Measurements from ENCODE around the gene DPEP2. TPM values are rescaled to one million over a fixed set of nuclear protein-coding genes. Genes with fewer than 3 reads are reported as not detected.

Gene DPEP2
- total and polyA plus RNA-seq, 2 of the 4 experiments (the other 2 are of a cell fraction), result not detected

GRCh38 chr16:68022728-68023537 lies 23.6 kb upstream of the DPEP2 start, which contains the start of the genes DDX28 and DUS2 (continued):
- no peak for TF ChIP-seq CTCF (conservative IDR thresholded peaks at IDR 0.05; ENCODE audit: low read depth, low read length)

- peak overlapping the region; percentile 82 for H3K4me3 ChIP-seq (ENCODE audit: insufficient read depth, low read depth, low read length)
- H3K27me3 ChIP-seq (ENCODE audit: control insufficient read depth, insufficient read depth, low read length), result no peaks in the 10 kb centered on the region
- peaks cover 7% of the 10 kb centered on the region for H3K36me3 ChIP-seq (ENCODE audit: control insufficient read depth, insufficient read depth, low read length)
- no peak for DNase-seq
- peak overlapping the region; percentile 90 for H3K4me2 ChIP-seq (ENCODE audit: low read depth, low read length)
- no peak overlapping the region for H3K14ac ChIP-seq (replicated peaks; ENCODE audit: low read depth, low read length)
- 14% methylated on average over 10 of the region's 19 CpGs; no CpG with 5 or more reads in 1 of the 2 experiments for WGBS, 2 experiments (ENCODE audit: extremely low coverage in 2 of 2, insufficient read length in 1 of 2)
- H3K79me1 ChIP-seq (ENCODE audit: low read depth in 1 of 2, low read length in 2 of 2), result peaks cover 22 to 39% of the 10 kb centered on the region in 2 experiments
- peak overlapping the region; percentile 74; the same call in 1 of the 2 replicates for H3K27ac ChIP-seq (ENCODE audit: insufficient read depth, low read length)
- peak overlapping the region; percentile 100 for H2AFZ ChIP-seq (replicated peaks; ENCODE audit: low read length, poor library complexity)
- H2BK5ac ChIP-seq (ENCODE audit: low read depth, low read length, poor library complexity, severe bottlenecking), result no peak overlapping the region
- H4K91ac ChIP-seq (ENCODE audit: insufficient read depth, low read depth, low read length), result no peak overlapping the region
- H3K9ac ChIP-seq (ENCODE audit: low read depth, low read length), result peak overlapping the region; percentile 80
- intact Hi-C loops (cut with micrococcal nuclease), result no loop called here
- POLR2A ChIA-PET (ENCODE audit: unreplicated experiment), result no interaction called here
- H4K8ac ChIP-seq (ENCODE audit: low read depth in 2 of 2, low read length in 2 of 2), result peak overlapping the region; percentile 88 to 94; a peak in 3 of 4 replicates
- no peak overlapping the region; the same call in 1 of the 2 replicates for H3K56ac ChIP-seq (ENCODE audit: extremely low read depth, insufficient read depth, low read length)
- H2AK5ac ChIP-seq (ENCODE audit: low read depth, low read length), result peak overlapping the region; percentile 64
- peaks cover 5% of the 10 kb centered on the region for H3K9me1 ChIP-seq (ENCODE audit: insufficient read depth, low read length)
- no peak overlapping the region for H2BK120ac ChIP-seq (ENCODE audit: low read depth, low read length)
- H4K20me1 ChIP-seq (ENCODE audit: insufficient read depth, low read length), result no peaks in the 10 kb centered on the region
- H4K5ac ChIP-seq (ENCODE audit: low read depth, low read length), result peak overlapping the region; percentile 31
- H2BK15ac ChIP-seq (ENCODE audit: low read depth, low read length), result no peak overlapping the region
- no peak overlapping the region for H3K18ac ChIP-seq (ENCODE audit: low read depth, low read length)
- H3K4me1 ChIP-seq (ENCODE audit: control insufficient read depth, insufficient read depth, low read length), result peaks cover 7% of the 10 kb centered on the region
- H3K23ac ChIP-seq (ENCODE audit: low read depth, low read length), result no peak overlapping the region
- H3K9me3 ChIP-seq (ENCODE audit: control insufficient read depth, insufficient read depth, low read length), result no peaks in the 10 kb centered on the region
- no peak overlapping the region for H3K4ac ChIP-seq (ENCODE audit: low read depth, low read length)
- CTCF ChIA-PET, result interaction anchor here (1.4 kb wide), 1 partner anchor 18 kb away, joined by 6 read pairs; no protein-coding TSS in a partner anchor
- in situ Hi-C loops (cut with MboI; ENCODE audit: low sequenced_read_pairs), result no loop called here
- H2BK20ac ChIP-seq (ENCODE audit: low read depth, low read length), result no peak overlapping the region
- peak overlapping the region; percentile 98 for H2AK9ac ChIP-seq (replicated peaks; ENCODE audit: low read depth, low read length, poor library complexity)
- BruUV-seq (replicated peaks), result no TSS peak
- dilution Hi-C loops (cut with HindIII; ENCODE audit: low sequenced_read_pairs, unreplicated experiment), result no loop called here
- ATAC-seq (ENCODE audit: low read depth), result no peak
- TF ChIP-seq MXI1 (IDR thresholded peaks at IDR 0.05; ENCODE audit: borderline replicate concordance, low read depth, low read length), result no peak
- TF ChIP-seq CHD1 (IDR thresholded peaks at IDR 0.05; ENCODE audit: low read depth, low read length), result no peak
- TF ChIP-seq RAD21 (IDR thresholded peaks at IDR 0.05; ENCODE audit: low read length), result no peak
- TF ChIP-seq RCOR1 (IDR thresholded peaks at IDR 0.05; ENCODE audit: insufficient replicate concordance, low read length), result no peak
- no peak for TF ChIP-seq POLR2A (IDR thresholded peaks at IDR 0.05; ENCODE audit: low read depth, low read length)
- no peak for TF ChIP-seq USF2 (IDR thresholded peaks at IDR 0.05; ENCODE audit: low read depth, low read length)
- TF ChIP-seq CTCF (conservative IDR thresholded peaks at IDR 0.05; ENCODE audit: low read depth, low read length), result no peak
- TF ChIP-seq CEBPB (IDR thresholded peaks at IDR 0.05; ENCODE audit: low read depth, low read length), result no peak
- TF ChIP-seq MAZ (IDR thresholded peaks at IDR 0.05; ENCODE audit: borderline replicate concordance, low read depth, low read length), result no peak
- TF ChIP-seq RFX5 (IDR thresholded peaks at IDR 0.05; ENCODE audit: low read depth, low read length), result no peak
These were observed 23.0 kb upstream of the DPEP2 start for GRCh38 chr16:68022278-68022727.

All from IMR-90 (cell line).